Heart left ventricle (tissue), 16 donors: Measurements from ENCODE around the gene EYS. TPM values are rescaled to one million over a fixed set of nuclear protein-coding genes. Genes with fewer than 3 reads are reported as not detected.

ENCODE experiments used
- ATAC-seq, 4 donors: fragments of 200-7000 bp; cut with Tn5 transposase; one replicate each; pipeline ENCODE4 v1.9.1; 2020 to 2022; ENCODE audit warnings: moderate library complexity in 4 of 4, mild to moderate bottlenecking in 3 of 4, moderate number of reproducible peaks in 1 of 4
- DNase-seq, 5 donors: peaks; one replicate each; pipeline ENCODE4 v3.0.0-alpha.2; 2020
- H3K27ac ChIP-seq, 12 donors: fragments of 200-600 bp; sonication (generic) in 4 of 12; one replicate each; pipeline versions ENCODE4 v1.5.0 to v1.8.0; 2016 to 2022; ENCODE audit warnings: mild to moderate bottlenecking in 2 of 12
- H3K27me3 ChIP-seq, 9 donors: fragments of 200-600 bp; sonication (generic) in 2 of 9; one replicate each; pipeline versions ENCODE4 v1.5.1 to v1.8.0; 2016 to 2022; ENCODE audit warnings: mild to moderate bottlenecking in 3 of 9
- H3K36me3 ChIP-seq, 9 donors: fragments of 200-600 bp; sonication (generic) in 2 of 9; one replicate each; pipeline versions ENCODE4 v1.5.0 to v1.8.0; 2018 to 2022; ENCODE audit warnings: mild to moderate bottlenecking in 2 of 9
- H3K4me1 ChIP-seq, 12 donors: fragments of 200-600 bp; sonication (generic) in 4 of 12; one replicate each; pipeline versions ENCODE4 v1.5.0 to v1.8.0; 2016 to 2022; ENCODE audit warnings: mild to moderate bottlenecking in 3 of 12
- H3K4me3 ChIP-seq, 12 donors: fragments of 200-600 bp; sonication (generic) in 4 of 12; one replicate each; pipeline versions ENCODE4 v1.5.0 to v1.8.0; 2017 to 2022; ENCODE audit warnings: mild to moderate bottlenecking in 9 of 12, moderate library complexity in 4 of 12
- H3K9me3 ChIP-seq, 12 donors: fragments of 200-600 bp; sonication (generic) in 4 of 12; one replicate each; pipeline versions ENCODE4 v1.5.0 to v1.8.0; 2016 to 2022; ENCODE audit warnings: mild to moderate bottlenecking in 1 of 12
- CTCF ChIP-seq, 12 donors: fragments of 200-600 bp; sonication (generic) in 4 of 12; IDR thresholded peaks; one replicate each; pipeline versions ENCODE4 v1.5.0 to v1.8.0; 2018 to 2022; ENCODE audit warnings: antibody characterized with exemption in 12 of 12, mild to moderate bottlenecking in 5 of 12
- POLR2A ChIP-seq, 2 donors: fragments of 450-650 bp; IDR thresholded peaks; one replicate each; pipeline ENCODE4 v1.6.1; 2017; ENCODE audit warnings: antibody characterized with exemption in 2 of 2, mild to moderate bottlenecking in 2 of 2, moderate library complexity in 2 of 2
- WGBS, 4 donors: extraction: QIAGEN DNeasy Blood & Tissue Kit in 2 of 4; methylation state at CpG; one replicate each; pipeline versions ENCODE4 v1.1.5 to v1.1.7; 2013 to 2018; 5-methylcytosine and 5-hydroxymethylcytosine counted together
- intact Hi-C, 10 donors: fragments of 100-400 bp; cut with DNase I; formaldehyde crosslinking; loops; one replicate each; pipeline versions ENCODE4 v1.11.1 to v1.14.2; 2022
- polyA plus RNA-seq, 2 donors: library from polyadenylated mRNA; stranded (reverse); fragments of 200-250 nt; gene quantifications; one replicate each; pipeline ENCODE4 v1.2.3, GENCODE V29; 2013
- total RNA-seq, 9 donors: library from RNA; depleted of rRNA in 2 of 9; stranded (reverse); fragments of >200 nt in 2 of 9; fragmentation: NEBNext Ultra II Directional in 3 of 9; extraction: Animal tissue kit (Norgen Biotek cat#: 25700) in 3 of 9; gene quantifications; one replicate each; pipeline versions ENCODE4 v1.1.0 to v1.2.4, GENCODE V29; 2016 to 2023
- donor health status: ischemic (EF 13 %, LVEDD 7.1; RV severe dilation, severe dysfunction).
- donor health status: healthy with polysubstance abuse.
- donor health status: DM: no; HTN: yes; CAD: no.
- donor health status: DM: no; HTN: no; CAD: no.
- donor health status: ischemic (EF 25% LVEDD 6.9; RV normal size, moderate dysfunction).
- donor health status: ischemic (EF 25% LVEDD 5.7; RV mildly dilated, moderate dysfunction).
- donor health status: healthy.
- donor health status: DM: yes; HTN: yes; CAD: no.
- donor health status: ischemic (EF 35%, LVEDD 5.7; RV mildly dilated, moderate dysfunction).
- donor health status: nonischemic (EF 11% LVEDD 7.7; RV severe dilation, severe dysfunction).
- donor health status: DM: yes; HTN: yes; CAD: no.
- donor health status: PGD.
- donor health status: ischemic (EF 29% LVEDD 5.4; RV normal size, mild dysfunction).
- donor health status: nonischemic (EF 23%, LVEDD 6.1; RV moderate dilation, normal function).

Gene EYS
- total and polyA plus RNA-seq, 11 donors: 0.07 to 0.27 (median 0.08) TPM; not detected in 8

- Histone ChIP-seq H3K4me3 (no peak overlapping the region), H3K4me1 (no peaks in the 10 kb centered on the region), H3K9me3 (peaks cover 0 to 2% (median 0%) of the 10 kb centered on the region in 12 donors), H3K27me3 (no peaks in the 10 kb centered on the region), H3K36me3 (no peaks in the 10 kb centered on the region), H3K27ac (no peak overlapping the region)
- intact Hi-C loops: no loop called here
- ATAC-seq: no peak
- WGBS, 4 donors: 84 to 90% (median 85%) methylated on average over 3 of the region's 3 CpGs
- DNase-seq: no peak
- TF ChIP-seq CTCF (IDR thresholded peaks at IDR 0.05) (no peak), POLR2A (IDR thresholded peaks at IDR 0.05) (no peak)
Observed at GRCh38 chr6:65262241-65262640, 444.8 kb downstream of the EYS start.

GRCh38 chr6:65259982-65260381 lies 447.0 kb downstream of the EYS start:
- Histone ChIP-seq H3K4me1 (no peaks in the 10 kb centered on the region), H3K9me3 (peaks cover 0 to 2% (median 0%) of the 10 kb centered on the region in 12 donors), H3K4me3 (no peak overlapping the region), H3K36me3 (no peaks in the 10 kb centered on the region), H3K27ac (no peak overlapping the region), H3K27me3 (no peaks in the 10 kb centered on the region)
- ATAC-seq (no peak), DNase-seq (no peak)
- intact Hi-C loops: no loop called here
- TF ChIP-seq POLR2A (IDR thresholded peaks at IDR 0.05) (no peak), CTCF (IDR thresholded peaks at IDR 0.05) (no peak)
- WGBS, 4 donors: 78 to 90% (median 87%) methylated on average over 5 of the region's 5 CpGs

GRCh38 chr6:65259059-65259458 lies 448.0 kb downstream of the EYS start:
- Histone ChIP-seq H3K4me3 (no peak overlapping the region), H3K27me3 (no peaks in the 10 kb centered on the region), H3K36me3 (no peaks in the 10 kb centered on the region), H3K9me3 (peaks cover 0 to 2% (median 0%) of the 10 kb centered on the region in 12 donors), H3K4me1 (no peaks in the 10 kb centered on the region), H3K27ac (no peak overlapping the region)
- ATAC-seq (no peak), DNase-seq (no peak)
- 78 to 93% (median 92%) methylated on average over 1 of the region's 1 CpG for WGBS, 4 donors
- intact Hi-C loops: no loop called here
- TF ChIP-seq POLR2A (IDR thresholded peaks at IDR 0.05) (no peak), CTCF (IDR thresholded peaks at IDR 0.05) (no peak)

GRCh38 chr6:65253041-65253440 lies 454.0 kb downstream of the EYS start:
- no peak for ATAC-seq
- Histone ChIP-seq H3K4me3 (no peak overlapping the region), H3K27me3 (no peaks in the 10 kb centered on the region), H3K4me1 (no peaks in the 10 kb centered on the region), H3K36me3 (no peaks in the 10 kb centered on the region), H3K27ac (no peak overlapping the region), H3K9me3 (peaks cover 0 to 4% (median 0%) of the 10 kb centered on the region in 12 donors)
- WGBS, 4 donors: 66 to 84% (median 72%) methylated on average over 1 of the region's 1 CpG
- intact Hi-C loops: no loop called here
- no peak for TF ChIP-seq CTCF (IDR thresholded peaks at IDR 0.05)
- no peak for TF ChIP-seq POLR2A (IDR thresholded peaks at IDR 0.05)
- no peak for DNase-seq
